Smooth muscle cell (in vitro differentiated cells): Measurements from ENCODE around the gene PRKD3. TPM values are rescaled to one million over a fixed set of nuclear protein-coding genes. Genes with fewer than 3 reads are reported as not detected.

Experiments used
- DNase-seq: peaks from one replicate; lab custom pipeline; 2025; ENCODE audit not compliant: unreplicated experiment; lab: John Stamatoyannopoulos, UW
- H2AFZ ChIP-seq: fragments of 200-600 bp; sonication (generic); 2 replicates; pipeline ENCODE4 v1.6.0; 2016; ENCODE audit warnings: antibody characterized with exemption, low read depth, mild to moderate bottlenecking
- H3F3A ChIP-seq: fragments of 200-600 bp; sonication (generic); 2 replicates; pipeline ENCODE4 v1.6.0; 2017; ENCODE audit warnings: antibody characterized with exemption, low read depth
- H3K27ac ChIP-seq: fragments of 200-600 bp; sonication (generic); 2 replicates; pipeline ENCODE4 v1.5.1; 2016; ENCODE audit warnings: low read depth, mild to moderate bottlenecking
- H3K27me3 ChIP-seq: fragments of 200-600 bp; sonication (generic); 2 replicates; pipeline ENCODE4 v1.6.1; 2016; ENCODE audit warnings: low read depth, mild to moderate bottlenecking
- H3K36me3 ChIP-seq: fragments of 200-600 bp; sonication (generic); 2 replicates; pipeline ENCODE4 v1.5.1; 2016; ENCODE audit warnings: low read depth
- H3K4me1 ChIP-seq: fragments of 200-600 bp; sonication (generic); 2 replicates; pipeline ENCODE4 v1.5.1; 2016; ENCODE audit warnings: low read depth
- H3K4me2 ChIP-seq: fragments of 200-600 bp; sonication (generic); 2 replicates; pipeline ENCODE4 v1.6.0; 2016; ENCODE audit warnings: mild to moderate bottlenecking
- H3K4me3 ChIP-seq: fragments of 200-600 bp; sonication (generic); 2 replicates; pipeline ENCODE4 v1.5.1; 2016; ENCODE audit warnings: mild to moderate bottlenecking
- H3K79me2 ChIP-seq: fragments of 200-600 bp; sonication (generic); 2 replicates; pipeline ENCODE4 v1.6.0; 2016; ENCODE audit warnings: low read depth, mild to moderate bottlenecking
- H3K9ac ChIP-seq: fragments of 200-600 bp; sonication (generic); 2 replicates; pipeline ENCODE4 v1.6.0; 2016; ENCODE audit warnings: low read depth
- H3K9me3 ChIP-seq: fragments of 200-600 bp; sonication (generic); replicated peaks from 2 replicates; pipeline ENCODE4 v1.5.1; 2016; ENCODE audit warnings: low read depth
- H4K20me1 ChIP-seq: fragments of 200-600 bp; sonication (generic); 2 replicates; pipeline ENCODE4 v1.6.0; 2016; ENCODE audit warnings: low read depth
- WGBS: methylation state at CpG from one replicate; pipeline ENCODE4 v1.1.7; 2016; ENCODE audit warnings: low lambda C conversion rate; 5-methylcytosine and 5-hydroxymethylcytosine counted together
- polyA plus RNA-seq: library from polyadenylated mRNA; unstranded; fragments of >200 nt; fragmentation: Nextera tagmentation; extraction: Ambion mirVana; gene quantifications from 2 replicates; pipeline ENCODE4 v1.2.1, GENCODE V29; 2016
- total RNA-seq: library from RNA; depleted of rRNA; stranded (reverse); fragments of >200 nt; gene quantifications from 2 replicates; pipeline ENCODE4 v1.2.3, GENCODE V29; 2014
- TF ChIP-seq, protein P1 (sequence below): fragments of 200-600 bp; sonication (generic); IDR thresholded peaks from 2 replicates; pipeline ENCODE4 v1.5.1; 2017; ENCODE audit warnings: borderline replicate concordance, mild to moderate bottlenecking, antibody characterized with exemption; ENCODE audit not compliant: insufficient read depth, poor library complexity, severe bottlenecking

The PRKD3 gene
- total and polyA plus RNA-seq, 2 experiments from 2014 or later: 18.8 to 73.4 TPM

GRCh38 chr2:37367984-37368383, 43.4 kb upstream of the PRKD3 start:
- Histone ChIP-seq H3K4me1 (no peaks in the 10 kb centered on the region), H3K9ac (no peak overlapping the region), H3K27me3 (no peaks in the 10 kb centered on the region), H3K36me3 (no peaks in the 10 kb centered on the region), H4K20me1 (no peaks in the 10 kb centered on the region), H3K27ac (no peak overlapping the region), H2AFZ (no peak overlapping the region), H3K4me2 (no peak overlapping the region), H3K79me2 (no peaks in the 10 kb centered on the region), H3K9me3 (no peaks in the 10 kb centered on the region), H3K4me3 (no peak overlapping the region), H3F3A (no peaks in the 10 kb centered on the region)
- no peak for DNase-seq
- TF ChIP-seq, protein P1, sequence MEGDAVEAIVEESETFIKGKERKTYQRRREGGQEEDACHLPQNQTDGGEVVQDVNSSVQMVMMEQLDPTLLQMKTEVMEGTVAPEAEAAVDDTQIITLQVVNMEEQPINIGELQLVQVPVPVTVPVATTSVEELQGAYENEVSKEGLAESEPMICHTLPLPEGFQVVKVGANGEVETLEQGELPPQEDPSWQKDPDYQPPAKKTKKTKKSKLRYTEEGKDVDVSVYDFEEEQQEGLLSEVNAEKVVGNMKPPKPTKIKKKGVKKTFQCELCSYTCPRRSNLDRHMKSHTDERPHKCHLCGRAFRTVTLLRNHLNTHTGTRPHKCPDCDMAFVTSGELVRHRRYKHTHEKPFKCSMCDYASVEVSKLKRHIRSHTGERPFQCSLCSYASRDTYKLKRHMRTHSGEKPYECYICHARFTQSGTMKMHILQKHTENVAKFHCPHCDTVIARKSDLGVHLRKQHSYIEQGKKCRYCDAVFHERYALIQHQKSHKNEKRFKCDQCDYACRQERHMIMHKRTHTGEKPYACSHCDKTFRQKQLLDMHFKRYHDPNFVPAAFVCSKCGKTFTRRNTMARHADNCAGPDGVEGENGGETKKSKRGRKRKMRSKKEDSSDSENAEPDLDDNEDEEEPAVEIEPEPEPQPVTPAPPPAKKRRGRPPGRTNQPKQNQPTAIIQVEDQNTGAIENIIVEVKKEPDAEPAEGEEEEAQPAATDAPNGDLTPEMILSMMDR: no peak
- 100% methylated on average over 2 of the region's 2 CpGs for WGBS

- Histone ChIP-seq H3K9me3 (no peaks in the 10 kb centered on the region), H3F3A (no peaks in the 10 kb centered on the region), H3K4me3 (no peak overlapping the region), H3K9ac (no peak overlapping the region), H3K36me3 (no peaks in the 10 kb centered on the region), H3K4me1 (no peaks in the 10 kb centered on the region), H3K27me3 (no peaks in the 10 kb centered on the region), H3K4me2 (no peak overlapping the region), H4K20me1 (no peaks in the 10 kb centered on the region), H2AFZ (no peak overlapping the region), H3K79me2 (no peaks in the 10 kb centered on the region), H3K27ac (no peak overlapping the region)
- 93% methylated on average over 7 of the region's 7 CpGs for whole genome bisulfite sequencing
- no peak for DNase-seq
- TF ChIP-seq, protein P1: no peak
Observed at GRCh38 chr2:37367310-37367709, 42.7 kb upstream of the PRKD3 start.

- no peak overlapping the region for H2AFZ ChIP-seq
- H3K4me1 ChIP-seq: no peaks in the 10 kb centered on the region
- H3F3A ChIP-seq: no peaks in the 10 kb centered on the region
- H3K36me3 ChIP-seq: no peaks in the 10 kb centered on the region
- TF ChIP-seq, protein P1: no peak
- no peaks in the 10 kb centered on the region for H3K27me3 ChIP-seq
- no peak overlapping the region for H3K27ac ChIP-seq
- H3K79me2 ChIP-seq: no peaks in the 10 kb centered on the region
- no peak overlapping the region for H3K4me3 ChIP-seq
- H3K9me3 ChIP-seq: no peaks in the 10 kb centered on the region
- H3K9ac ChIP-seq: no peak overlapping the region
- DNase-seq: no peak
- WGBS: 87% methylated on average over 4 of the region's 4 CpGs
- no peak overlapping the region for H3K4me2 ChIP-seq
- H4K20me1 ChIP-seq: no peaks in the 10 kb centered on the region
Observed at GRCh38 chr2:37366773-37367172, 42.1 kb upstream of the PRKD3 start.

DNA sequence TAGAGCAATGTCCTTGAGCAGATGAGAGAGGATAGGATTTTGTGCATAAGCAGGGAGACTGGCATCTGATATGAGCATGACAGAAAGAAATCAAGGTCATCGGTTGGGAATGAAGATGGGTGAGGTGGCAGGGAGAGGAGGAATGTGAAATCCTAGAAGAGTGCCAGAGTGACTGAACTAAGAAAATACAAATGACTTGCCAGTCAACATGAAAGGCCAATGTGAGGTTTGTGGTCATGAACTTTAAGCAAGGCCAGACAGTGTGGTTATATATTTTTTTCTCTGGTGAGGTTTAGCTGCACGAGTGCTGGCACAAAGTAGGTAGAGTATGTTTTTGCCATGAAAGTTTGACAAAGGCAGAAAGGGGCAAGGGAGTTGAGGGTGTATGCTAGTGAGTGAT, 41.0 kb upstream of the PRKD3 start:
- no peaks in the 10 kb centered on the region for H3K27me3 ChIP-seq
- no peak overlapping the region for H2AFZ ChIP-seq
- no peak overlapping the region for H3K4me2 ChIP-seq

More for the DNA sequence above, 41.0 kb upstream of the PRKD3 start:
- Histone ChIP-seq H3K9ac (no peak overlapping the region), H4K20me1 (no peaks in the 10 kb centered on the region), H3K36me3 (no peaks in the 10 kb centered on the region), H3K4me3 (no peak overlapping the region), H3F3A (no peaks in the 10 kb centered on the region), H3K4me1 (no peaks in the 10 kb centered on the region), H3K79me2 (no peaks in the 10 kb centered on the region), H3K27ac (no peak overlapping the region), H3K9me3 (no peaks in the 10 kb centered on the region)
- WGBS: 69% methylated on average over 2 of the region's 2 CpGs
- no peak for DNase-seq
- TF ChIP-seq, protein P1: no peak
